ENCODE measurements around the gene VPS39.

GRCh38 chr15:42239528-42240182, 31.6 kb upstream of the VPS39 start:
- TF ChIP-seq CTCF (IDR thresholded peaks at IDR 0.05), result no peak
- no peak for TF ChIP-seq EP300 (IDR thresholded peaks at IDR 0.05)
- no peak for TF ChIP-seq POLR2A (IDR thresholded peaks at IDR 0.05)
